Smooth muscle cell (in vitro differentiated cells): ENCODE data around the gene YOD1. TPM values are rescaled to one million over a fixed set of nuclear protein-coding genes. Genes with fewer than 3 reads are reported as not detected.
"Not testable (repeated sequence)": the region's sequence is repeated elsewhere in the genome, so short reads cannot be mapped to it uniquely, and the experiment has no call there.

Experiments
- DNase-seq: peaks from one replicate; lab custom pipeline; 2025; ENCODE audit not compliant: unreplicated experiment; lab: John Stamatoyannopoulos, UW
- H2AFZ ChIP-seq: fragments of 200-600 bp; sonication (generic); 2 replicates; pipeline ENCODE4 v1.6.0; 2016; ENCODE audit warnings: antibody characterized with exemption, low read depth, mild to moderate bottlenecking
- H3F3A ChIP-seq: fragments of 200-600 bp; sonication (generic); 2 replicates; pipeline ENCODE4 v1.6.0; 2017; ENCODE audit warnings: antibody characterized with exemption, low read depth
- H3K27ac ChIP-seq: fragments of 200-600 bp; sonication (generic); 2 replicates; pipeline ENCODE4 v1.5.1; 2016; ENCODE audit warnings: low read depth, mild to moderate bottlenecking
- H3K27me3 ChIP-seq: fragments of 200-600 bp; sonication (generic); 2 replicates; pipeline ENCODE4 v1.6.1; 2016; ENCODE audit warnings: low read depth, mild to moderate bottlenecking
- H3K36me3 ChIP-seq: fragments of 200-600 bp; sonication (generic); 2 replicates; pipeline ENCODE4 v1.5.1; 2016; ENCODE audit warnings: low read depth
- H3K4me1 ChIP-seq: fragments of 200-600 bp; sonication (generic); 2 replicates; pipeline ENCODE4 v1.5.1; 2016; ENCODE audit warnings: low read depth
- H3K4me2 ChIP-seq: fragments of 200-600 bp; sonication (generic); 2 replicates; pipeline ENCODE4 v1.6.0; 2016; ENCODE audit warnings: mild to moderate bottlenecking
- H3K4me3 ChIP-seq: fragments of 200-600 bp; sonication (generic); 2 replicates; pipeline ENCODE4 v1.5.1; 2016; ENCODE audit warnings: mild to moderate bottlenecking
- H3K79me2 ChIP-seq: fragments of 200-600 bp; sonication (generic); 2 replicates; pipeline ENCODE4 v1.6.0; 2016; ENCODE audit warnings: low read depth, mild to moderate bottlenecking
- H3K9ac ChIP-seq: fragments of 200-600 bp; sonication (generic); 2 replicates; pipeline ENCODE4 v1.6.0; 2016; ENCODE audit warnings: low read depth
- H3K9me3 ChIP-seq: fragments of 200-600 bp; sonication (generic); replicated peaks from 2 replicates; pipeline ENCODE4 v1.5.1; 2016; ENCODE audit warnings: low read depth
- H4K20me1 ChIP-seq: fragments of 200-600 bp; sonication (generic); 2 replicates; pipeline ENCODE4 v1.6.0; 2016; ENCODE audit warnings: low read depth
- WGBS: methylation state at CpG from one replicate; pipeline ENCODE4 v1.1.7; 2016; ENCODE audit warnings: low lambda C conversion rate; 5-methylcytosine and 5-hydroxymethylcytosine counted together
- polyA plus RNA-seq: library from polyadenylated mRNA; unstranded; fragments of >200 nt; fragmentation: Nextera tagmentation; extraction: Ambion mirVana; gene quantifications from 2 replicates; pipeline ENCODE4 v1.2.1, GENCODE V29; 2016
- total RNA-seq: library from RNA; depleted of rRNA; stranded (reverse); fragments of >200 nt; gene quantifications from 2 replicates; pipeline ENCODE4 v1.2.3, GENCODE V29; 2014
- TF ChIP-seq, protein P1 (sequence below): fragments of 200-600 bp; sonication (generic); IDR thresholded peaks from 2 replicates; pipeline ENCODE4 v1.5.1; 2017; ENCODE audit warnings: borderline replicate concordance, mild to moderate bottlenecking, antibody characterized with exemption; ENCODE audit not compliant: insufficient read depth, poor library complexity, severe bottlenecking

Gene YOD1
- total and polyA plus RNA-seq, 2 experiments from 2014 or later, result 3.8 to 31.9 TPM

DNA sequence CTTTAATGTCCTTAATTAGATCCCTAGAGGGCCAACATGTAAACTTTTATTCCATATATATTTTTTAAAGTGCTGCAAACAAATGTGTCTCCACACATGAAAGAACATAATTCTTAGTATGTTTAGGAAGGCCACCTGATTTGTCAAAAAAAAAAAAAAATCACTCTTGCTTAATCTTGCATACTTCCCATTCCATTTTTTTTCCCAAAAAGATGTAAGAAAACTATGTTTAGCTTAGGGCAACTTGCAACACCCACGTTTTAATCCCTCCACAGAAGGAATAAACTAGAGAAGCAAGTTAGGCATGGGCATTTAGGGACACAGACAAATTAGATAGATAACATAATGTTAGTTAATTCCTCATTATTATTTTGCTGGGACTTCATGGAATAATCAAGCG is 5.6 kb downstream of the YOD1 start:
- Histone ChIP-seq H3K9me3 (no peaks in the 10 kb centered on the region), H4K20me1 (peaks cover 50% of the 10 kb centered on the region), H3K27ac (no peak overlapping the region), H3K36me3 (no peaks in the 10 kb centered on the region), H3K79me2 (peaks cover 53% of the 10 kb centered on the region), H3K27me3 (no peaks in the 10 kb centered on the region), H3F3A (peaks cover 10% of the 10 kb centered on the region), H2AFZ (no peak overlapping the region), H3K4me3 (no peak overlapping the region), H3K4me1 (peaks cover 31% of the 10 kb centered on the region), H3K4me2 (peak overlapping the region; percentile 69), H3K9ac (no peak overlapping the region)
- TF ChIP-seq, protein P1, sequence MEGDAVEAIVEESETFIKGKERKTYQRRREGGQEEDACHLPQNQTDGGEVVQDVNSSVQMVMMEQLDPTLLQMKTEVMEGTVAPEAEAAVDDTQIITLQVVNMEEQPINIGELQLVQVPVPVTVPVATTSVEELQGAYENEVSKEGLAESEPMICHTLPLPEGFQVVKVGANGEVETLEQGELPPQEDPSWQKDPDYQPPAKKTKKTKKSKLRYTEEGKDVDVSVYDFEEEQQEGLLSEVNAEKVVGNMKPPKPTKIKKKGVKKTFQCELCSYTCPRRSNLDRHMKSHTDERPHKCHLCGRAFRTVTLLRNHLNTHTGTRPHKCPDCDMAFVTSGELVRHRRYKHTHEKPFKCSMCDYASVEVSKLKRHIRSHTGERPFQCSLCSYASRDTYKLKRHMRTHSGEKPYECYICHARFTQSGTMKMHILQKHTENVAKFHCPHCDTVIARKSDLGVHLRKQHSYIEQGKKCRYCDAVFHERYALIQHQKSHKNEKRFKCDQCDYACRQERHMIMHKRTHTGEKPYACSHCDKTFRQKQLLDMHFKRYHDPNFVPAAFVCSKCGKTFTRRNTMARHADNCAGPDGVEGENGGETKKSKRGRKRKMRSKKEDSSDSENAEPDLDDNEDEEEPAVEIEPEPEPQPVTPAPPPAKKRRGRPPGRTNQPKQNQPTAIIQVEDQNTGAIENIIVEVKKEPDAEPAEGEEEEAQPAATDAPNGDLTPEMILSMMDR, result no peak
- WGBS, result 59% methylated on average over 2 of the region's 2 CpGs
- no peak for DNase-seq

DNA sequence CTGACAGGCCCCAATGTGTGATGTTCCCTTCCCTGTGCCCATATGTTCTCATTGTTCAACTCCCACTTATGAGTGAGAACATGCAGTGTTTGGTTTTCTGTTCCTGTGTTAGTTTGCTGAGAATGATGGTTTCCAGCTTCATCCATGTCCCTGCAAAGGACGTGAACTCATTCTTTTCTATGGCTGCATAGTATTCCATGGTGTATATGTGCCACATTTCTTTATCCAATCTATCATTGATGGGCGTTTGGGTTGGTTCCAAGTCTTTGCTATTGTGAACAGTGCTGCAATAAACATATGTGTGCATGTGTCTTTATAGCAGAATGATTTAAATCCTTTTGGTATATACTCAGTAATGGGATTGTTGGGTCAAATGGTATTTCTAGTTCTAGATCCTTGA is 9.6 kb downstream of the YOD1 start:
- not testable (repeated sequence) for H3K4me3 ChIP-seq, DNase-seq, H3K9ac ChIP-seq, H3K9me3 ChIP-seq, H3K36me3 ChIP-seq, H3K27me3 ChIP-seq, H3K27ac ChIP-seq, H3F3A ChIP-seq, H3K4me1 ChIP-seq, H2AFZ ChIP-seq, H3K4me2 ChIP-seq
- Histone ChIP-seq H3K79me2 (peaks cover 13% of the 10 kb centered on the region), H4K20me1 (peaks cover 17% of the 10 kb centered on the region)
- WGBS, result 85% methylated on average over 2 of the region's 2 CpGs

DNA sequence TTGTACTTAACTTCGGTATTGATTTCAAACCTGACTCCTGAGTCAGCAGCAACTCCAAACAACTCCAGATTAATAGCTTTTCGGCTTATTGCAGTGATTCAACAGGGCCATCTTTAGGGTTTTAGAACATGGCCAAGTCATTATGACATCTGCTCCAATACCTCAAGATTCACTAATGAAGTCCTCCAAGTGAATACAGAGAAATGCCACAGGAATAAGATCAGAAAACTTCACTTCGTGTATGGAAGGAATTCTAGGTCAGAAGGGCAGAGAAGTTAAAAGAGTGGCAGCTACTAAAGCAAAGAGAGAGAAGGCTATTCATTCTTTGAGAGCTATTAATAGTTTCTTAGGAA is 10.9 kb downstream of the YOD1 start:
- 36% methylated on average over 3 of the region's 3 CpGs for WGBS
- Histone ChIP-seq H4K20me1 (peaks cover 4% of the 10 kb centered on the region), H3K27ac (peak overlapping the region; percentile 61), H3K27me3 (no peaks in the 10 kb centered on the region), H3K36me3 (no peaks in the 10 kb centered on the region), H3K9me3 (no peaks in the 10 kb centered on the region), H3K79me2 (peaks cover under 1% of the 10 kb centered on the region), H3K4me3 (no peak overlapping the region), H3K4me2 (peak overlapping the region; percentile 14), H3K9ac (no peak overlapping the region), H2AFZ (no peak overlapping the region), H3K4me1 (no peaks in the 10 kb centered on the region), H3F3A (peaks cover 7% of the 10 kb centered on the region)
- TF ChIP-seq, protein P1, result no peak
- DNase-seq, result no peak

DNA sequence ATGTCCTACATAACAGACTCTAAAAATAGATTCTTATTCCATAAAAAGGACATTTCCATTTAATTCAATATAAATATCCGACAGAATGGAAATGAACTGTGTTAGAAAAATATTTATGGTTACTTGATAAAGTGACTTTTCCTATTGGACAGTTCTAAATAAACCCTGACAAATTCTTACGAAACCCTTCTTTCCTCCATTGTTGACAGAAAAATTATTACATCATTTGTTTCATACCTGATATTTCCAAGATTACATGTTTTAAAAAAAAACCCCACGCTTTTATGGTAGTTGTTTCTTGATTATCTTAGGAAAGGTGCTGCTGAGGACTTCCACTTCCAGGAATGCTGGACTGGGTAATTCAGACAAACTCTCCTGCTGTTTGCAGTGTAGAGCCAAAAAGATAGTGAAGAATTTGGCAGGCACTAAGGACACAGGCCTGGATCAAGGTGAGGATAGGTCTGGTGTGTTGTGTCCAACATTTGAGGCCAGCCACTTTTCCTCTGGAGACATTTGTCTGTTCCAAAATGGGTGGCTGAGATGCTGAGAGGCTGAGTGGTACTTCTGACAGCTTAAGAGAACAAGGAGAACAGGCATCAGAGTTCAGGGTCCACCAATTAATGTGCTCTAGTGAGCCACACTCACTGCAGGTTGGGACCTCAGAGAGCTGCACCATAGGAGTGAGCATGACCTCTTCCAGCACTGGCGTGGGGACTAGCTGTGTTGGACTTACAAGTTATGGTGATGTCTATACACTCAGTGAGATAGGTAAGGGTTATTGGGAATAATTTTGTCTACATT is 11.4 kb downstream of the YOD1 start:
- WGBS, result 99% methylated on average over 4 of the region's 4 CpGs
- Histone ChIP-seq H3K9me3 (no peaks in the 10 kb centered on the region), H3K4me2 (no peak overlapping the region), H3K79me2 (no peaks in the 10 kb centered on the region), H3K9ac (no peak overlapping the region), H3K27me3 (no peaks in the 10 kb centered on the region), H3K27ac (peak overlapping the region; percentile 61), H3F3A (peaks cover 7% of the 10 kb centered on the region), H3K36me3 (no peaks in the 10 kb centered on the region), H2AFZ (no peak overlapping the region), H4K20me1 (no peaks in the 10 kb centered on the region), H3K4me3 (no peak overlapping the region), H3K4me1 (no peaks in the 10 kb centered on the region)
- TF ChIP-seq, protein P1, result no peak
- DNase-seq, result no peak
